Measurements from ENCODE around the gene PECR. TPM values are rescaled to one million over a fixed set of nuclear protein-coding genes. Genes with fewer than 3 reads are reported as not detected.

The PECR gene
- total and polyA plus RNA-seq, 2 of the 4 experiments (the other 2 are of a cell fraction), result 11.4 to 17.7 TPM

GRCh38 chr2:216015722-216016464, 65.7 kb downstream of the PECR start:
- no peaks in the 10 kb centered on the region for H3K79me1 ChIP-seq (ENCODE audit: low read depth in 1 of 2, low read length in 2 of 2)
- in situ Hi-C loops (cut with MboI; ENCODE audit: low sequenced_read_pairs), result no loop called here

More at GRCh38 chr2:216015722-216016464, 65.7 kb downstream of the PECR start:
- TF ChIP-seq BHLHE40 (IDR thresholded peaks at IDR 0.05; ENCODE audit: low read depth, low read length) (no peak), CEBPB (IDR thresholded peaks at IDR 0.05; ENCODE audit: low read depth, low read length) (no peak), POLR2A (IDR thresholded peaks at IDR 0.05; ENCODE audit: low read depth, low read length) (no peak), MXI1 (IDR thresholded peaks at IDR 0.05; ENCODE audit: borderline replicate concordance, low read depth, low read length) (no peak), CTCF (conservative IDR thresholded peaks at IDR 0.05; ENCODE audit: low read depth, low read length) (no peak), RCOR1 (IDR thresholded peaks at IDR 0.05; ENCODE audit: insufficient replicate concordance, low read length) (no peak), MAZ (IDR thresholded peaks at IDR 0.05; ENCODE audit: borderline replicate concordance, low read depth, low read length) (no peak), RAD21 (IDR thresholded peaks at IDR 0.05; ENCODE audit: low read length) (no peak), NFE2L2 (IDR thresholded peaks at IDR 0.05; ENCODE audit: low read depth, low read length) (no peak), CHD1 (IDR thresholded peaks at IDR 0.05; ENCODE audit: low read depth, low read length) (no peak), RFX5 (IDR thresholded peaks at IDR 0.05; ENCODE audit: low read depth, low read length) (no peak), USF2 (IDR thresholded peaks at IDR 0.05; ENCODE audit: low read depth, low read length) (no peak), FOS (IDR thresholded peaks at IDR 0.05; ENCODE audit: low read depth, low read length) (no peak), ELK1 (IDR thresholded peaks at IDR 0.05; ENCODE audit: borderline replicate concordance, low read depth, low read length) (no peak), MAFK (IDR thresholded peaks at IDR 0.05; ENCODE audit: low read depth, low read length) (no peak), SMC3 (IDR thresholded peaks at IDR 0.05; ENCODE audit: low read depth, low read length) (no peak)
- Histone ChIP-seq H3K27ac (ENCODE audit: insufficient read depth, low read length) (no peak overlapping the region), H3K14ac (replicated peaks; ENCODE audit: low read depth, low read length) (no peak overlapping the region), H3K4ac (ENCODE audit: low read depth, low read length) (no peak overlapping the region), H2BK120ac (ENCODE audit: low read depth, low read length) (no peak overlapping the region), H3K18ac (ENCODE audit: low read depth, low read length) (no peak overlapping the region), H4K91ac (ENCODE audit: insufficient read depth, low read depth, low read length) (no peak overlapping the region), H3K27me3 (ENCODE audit: control insufficient read depth, insufficient read depth, low read length) (no peaks in the 10 kb centered on the region), H2BK15ac (ENCODE audit: low read depth, low read length) (no peak overlapping the region), H2AK5ac (ENCODE audit: low read depth, low read length) (no peak overlapping the region), H2BK20ac (ENCODE audit: low read depth, low read length) (no peak overlapping the region), H3K9me1 (ENCODE audit: insufficient read depth, low read length) (no peaks in the 10 kb centered on the region), H2AK9ac (replicated peaks; ENCODE audit: low read depth, low read length, poor library complexity) (peak overlapping the region; percentile 34), H3K9me3 (ENCODE audit: control insufficient read depth, insufficient read depth, low read length) (no peaks in the 10 kb centered on the region), H4K20me1 (ENCODE audit: insufficient read depth, low read length) (no peaks in the 10 kb centered on the region), H3K23ac (ENCODE audit: low read depth, low read length) (no peak overlapping the region), H3K56ac (ENCODE audit: extremely low read depth, insufficient read depth, low read length) (no peak overlapping the region), H2AFZ (replicated peaks; ENCODE audit: low read length, poor library complexity) (no peak overlapping the region), H3K4me2 (ENCODE audit: low read depth, low read length) (no peak overlapping the region), H3K36me3 (ENCODE audit: control insufficient read depth, insufficient read depth, low read length) (no peaks in the 10 kb centered on the region), H3K4me3 (ENCODE audit: insufficient read depth, low read depth, low read length) (no peak overlapping the region), H3K4me1 (ENCODE audit: control insufficient read depth, insufficient read depth, low read length) (peaks cover 2% of the 10 kb centered on the region; the same call in 1 of the 2 replicates), H4K8ac (ENCODE audit: low read depth in 2 of 2, low read length in 2 of 2) (no peak overlapping the region), H4K5ac (ENCODE audit: low read depth, low read length) (no peak overlapping the region), H2BK5ac (ENCODE audit: low read depth, low read length, poor library complexity, severe bottlenecking) (no peak overlapping the region), H3K9ac (ENCODE audit: low read depth, low read length) (no peak overlapping the region)
- no peak for DNase-seq
- dilution Hi-C loops (cut with HindIII; ENCODE audit: low sequenced_read_pairs, unreplicated experiment), result no loop called here
- no peak for ATAC-seq (ENCODE audit: low read depth)
- 75% methylated on average over 1 of the region's 5 CpGs; no CpG with 5 or more reads in 1 of the 2 experiments for WGBS, 2 experiments (ENCODE audit: extremely low coverage in 2 of 2, insufficient read length in 1 of 2)
- no TSS peak for BruUV-seq (replicated peaks)
- ChIA-PET CTCF (no interaction called here), POLR2A (ENCODE audit: unreplicated experiment) (no interaction called here)
- intact Hi-C loops (cut with micrococcal nuclease), result no loop called here

Measured in IMR-90 (cell line).